RKO (cell line): Measurements from ENCODE around the gene ADGRV1.
A peak's percentile ranks its signal among the peaks of the same experiment; 100 is the strongest.
"Not testable (repeated sequence)": the region's sequence is repeated elsewhere in the genome, so short reads cannot be mapped to it uniquely, and the experiment has no call there.

Experiments used
- DNase-seq: peaks from one replicate; pipeline ENCODE4 v3.0.0-alpha.2; 2016; ENCODE audit warnings: low spot score

Gene ADGRV1

DNA sequence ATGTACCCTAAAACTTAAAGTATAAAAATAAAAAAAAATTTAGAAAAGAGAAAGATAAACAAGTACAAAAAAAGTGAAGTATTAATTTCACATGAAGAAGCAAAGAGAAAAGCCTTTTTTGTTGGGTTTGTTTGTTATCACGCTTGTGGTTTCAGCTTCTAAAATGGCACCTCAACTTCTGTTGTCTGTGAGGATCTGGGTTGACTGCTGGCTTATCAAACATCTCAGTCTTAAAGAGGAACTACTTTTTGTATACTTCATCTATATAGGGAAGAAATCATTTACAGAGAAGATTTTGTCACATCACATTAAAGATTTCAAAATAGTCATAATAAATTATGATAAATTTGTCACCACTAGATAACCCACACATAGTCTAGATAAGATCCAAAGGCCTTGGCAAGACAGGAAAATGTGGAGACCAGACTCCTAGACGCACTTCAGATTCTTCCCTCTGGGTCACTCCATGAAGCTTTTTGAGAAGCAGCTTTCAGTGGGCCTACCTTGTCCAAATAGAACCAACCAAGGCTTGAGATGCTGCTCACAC lies 8.8 kb upstream of the ADGRV1 start:
- DNase-seq = no peak

DNA sequence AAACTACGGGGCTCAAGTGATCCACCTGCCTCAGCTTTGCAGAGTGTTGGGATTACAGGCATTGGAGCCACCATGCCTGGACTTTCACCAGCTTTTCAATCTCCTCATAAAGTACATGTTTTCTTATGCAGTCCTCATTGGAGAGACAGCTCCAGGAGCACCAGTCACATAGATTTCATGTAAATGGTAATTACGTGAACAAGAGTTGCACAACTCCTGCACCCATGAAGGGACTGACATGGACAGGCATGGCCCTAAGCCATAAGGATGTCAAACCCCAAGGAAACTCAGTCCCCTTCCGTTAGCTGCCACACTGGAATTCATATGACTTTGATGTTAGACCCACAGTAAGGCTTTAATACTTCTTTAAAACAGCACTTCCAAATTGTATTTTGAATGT lies 7.6 kb upstream of the ADGRV1 start:
- DNase-seq = no peak

DNA sequence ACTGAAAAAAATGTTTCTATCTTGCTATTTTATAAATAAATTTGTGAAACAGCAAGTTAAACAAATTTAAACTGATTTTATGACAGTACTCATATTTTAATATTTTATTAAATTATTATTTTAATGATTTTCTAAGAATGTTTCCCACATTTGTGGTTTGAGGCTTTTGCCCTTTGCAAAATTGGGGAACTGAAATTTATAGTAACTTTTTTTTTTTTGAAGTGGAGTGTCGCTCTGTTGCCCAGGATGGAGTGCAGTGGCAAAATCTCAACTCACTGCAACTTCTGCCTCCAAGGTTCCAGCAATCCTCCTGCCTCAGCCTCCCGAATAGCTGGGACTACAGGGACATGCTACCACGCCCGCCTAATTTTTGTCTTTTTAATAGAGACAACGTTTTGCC lies 7.2 kb upstream of the ADGRV1 start:
- DNase-seq = no peak

DNA sequence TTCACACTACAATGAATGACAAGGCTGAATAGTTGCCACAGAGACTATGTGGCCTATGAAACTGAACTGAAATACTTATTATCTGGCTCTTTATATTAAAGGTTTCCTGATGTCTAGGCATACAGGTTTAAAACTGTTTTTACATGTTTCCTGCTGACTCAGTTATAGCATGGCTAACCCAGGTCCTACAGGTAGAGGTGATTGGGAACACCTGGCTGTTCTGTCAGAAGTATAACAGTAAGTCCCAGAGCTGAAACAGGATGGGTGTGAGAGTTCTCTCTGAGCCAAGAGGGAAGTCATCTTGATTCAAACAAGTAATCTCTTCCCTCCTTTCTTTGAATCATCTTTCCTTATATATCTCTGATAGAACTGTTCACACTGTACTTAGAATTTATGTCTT lies 4.9 kb upstream of the ADGRV1 start:
- DNase-seq = no peak

DNA sequence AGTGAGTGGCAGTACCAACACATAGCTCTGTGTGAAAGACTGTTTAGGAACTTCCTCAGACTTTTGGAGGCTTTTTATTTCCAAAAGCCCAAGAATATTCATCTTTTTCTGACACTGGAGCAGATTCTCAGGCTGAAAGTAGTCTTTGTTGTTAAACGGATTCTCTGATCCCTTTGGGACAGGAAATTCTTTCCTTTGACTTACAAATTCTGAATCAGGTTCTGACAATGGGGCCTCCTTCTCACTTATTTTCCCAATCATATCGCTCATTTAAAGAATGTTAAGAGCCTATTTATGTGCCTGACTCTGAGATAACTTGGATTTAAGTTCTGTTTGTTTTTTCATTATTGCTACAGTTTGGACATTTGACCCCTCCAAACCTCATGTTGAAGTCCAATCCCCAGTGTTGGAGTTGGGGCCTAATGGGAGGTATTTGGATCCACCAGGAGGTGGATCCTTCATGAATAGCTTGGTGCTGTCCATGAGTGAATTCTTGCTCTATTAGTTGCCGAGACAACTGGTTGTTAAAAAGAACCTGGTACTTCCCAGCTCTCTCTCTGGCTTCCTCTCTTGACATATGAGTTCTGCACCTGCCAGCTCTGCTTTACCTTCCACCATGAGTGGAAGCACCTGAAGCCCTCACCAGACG lies 4.1 kb upstream of the ADGRV1 start:
- DNase-seq = no peak

DNA sequence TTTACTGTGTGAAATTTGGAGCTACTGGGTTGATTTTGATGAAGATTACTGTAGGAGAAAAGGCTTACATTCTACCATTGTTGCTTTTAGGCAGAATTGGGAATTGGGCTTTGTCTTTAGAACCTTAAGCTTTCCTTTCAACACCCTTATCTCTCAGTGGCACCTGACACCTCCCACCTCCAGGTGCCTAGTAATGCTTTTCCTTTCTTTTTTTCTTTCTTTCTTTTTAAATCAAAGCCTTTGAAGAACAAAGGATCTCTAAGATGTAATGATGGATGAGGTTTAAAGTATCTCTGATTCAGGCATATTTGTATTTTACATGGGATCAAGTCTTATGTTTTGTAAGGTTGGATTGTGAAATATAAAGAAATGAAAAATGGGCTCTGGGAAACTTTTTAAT lies 2.9 kb upstream of the ADGRV1 start:
- DNase-seq = no peak

DNA sequence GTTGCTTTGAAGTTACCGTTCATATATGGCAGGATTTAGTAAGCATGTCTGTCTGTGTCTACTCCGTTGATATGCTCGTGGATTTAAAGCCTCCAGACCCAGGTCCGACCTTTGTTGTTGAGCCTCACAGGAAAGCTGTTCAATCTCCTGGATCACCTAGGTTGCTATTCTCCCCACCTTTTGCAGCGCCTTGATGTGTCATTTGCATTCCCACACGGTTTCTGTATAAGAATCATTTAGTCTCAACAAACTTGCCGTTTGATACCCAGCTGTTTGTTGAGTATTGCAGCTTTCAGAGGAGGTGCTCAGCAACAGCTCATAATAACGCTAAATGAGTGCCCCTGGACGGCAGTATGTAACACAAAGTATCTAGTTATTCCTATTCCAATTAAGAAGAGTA lies 1.2 kb upstream of the ADGRV1 start:
- no peak for DNase-seq

DNA sequence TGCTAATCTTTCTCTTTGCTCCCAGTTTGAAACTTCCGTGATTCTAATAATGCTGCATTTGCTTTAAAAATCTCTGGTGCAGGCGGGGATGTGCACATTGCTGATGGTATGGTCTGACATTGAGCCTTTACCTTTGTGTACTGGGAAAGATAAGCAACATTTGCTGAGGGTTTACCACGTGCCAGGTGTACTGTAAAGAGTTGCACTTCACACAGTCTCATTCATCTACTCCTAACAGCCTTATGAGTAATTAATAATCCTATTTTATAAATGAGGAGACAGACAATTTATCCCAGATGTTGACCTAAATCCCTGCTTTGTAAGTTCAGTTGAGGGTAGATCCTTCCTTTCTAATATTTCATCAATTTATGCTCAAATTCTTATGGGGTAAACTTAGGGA lies 726 bp upstream of the ADGRV1 start:
- no peak for DNase-seq

DNA sequence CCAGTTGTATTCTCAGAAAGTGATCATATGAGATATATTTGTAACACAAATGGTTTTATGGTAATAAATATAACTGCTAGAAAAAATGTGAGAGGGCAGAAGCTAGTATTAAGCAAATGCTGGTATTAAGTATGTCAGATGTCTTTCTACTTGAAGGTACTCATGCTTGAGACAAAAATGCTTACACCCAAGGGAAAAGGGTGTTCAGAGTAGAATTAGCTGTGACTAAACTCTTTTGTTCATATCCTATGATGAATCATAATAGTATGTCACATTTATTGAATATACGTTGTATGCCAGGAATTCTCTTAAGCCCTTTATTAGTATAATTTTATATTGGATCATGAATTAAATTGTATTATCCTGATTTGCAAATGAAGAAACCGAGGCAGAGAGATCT lies 2.2 kb downstream of the ADGRV1 start:
- DNase-seq = peak; percentile 56

DNA sequence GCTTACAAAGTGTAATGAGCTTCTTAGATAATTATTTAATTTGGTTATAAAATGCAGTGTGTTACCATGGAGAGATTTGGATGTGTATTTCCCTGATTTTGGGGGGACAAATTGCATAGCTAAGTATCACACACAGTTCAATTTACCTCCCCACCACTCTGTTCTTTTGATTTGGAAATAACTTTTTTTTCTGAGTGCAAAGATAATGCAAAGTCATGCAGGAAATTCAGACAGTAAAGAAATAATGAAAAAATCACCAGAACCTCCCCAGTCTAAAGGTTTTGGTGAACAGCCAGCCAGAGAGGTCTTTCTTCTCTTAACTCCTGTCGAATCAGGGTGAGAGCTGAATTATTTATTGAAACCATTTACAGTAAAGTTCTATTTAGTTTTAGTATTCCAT lies 3.2 kb downstream of the ADGRV1 start:
- DNase-seq = no peak

DNA sequence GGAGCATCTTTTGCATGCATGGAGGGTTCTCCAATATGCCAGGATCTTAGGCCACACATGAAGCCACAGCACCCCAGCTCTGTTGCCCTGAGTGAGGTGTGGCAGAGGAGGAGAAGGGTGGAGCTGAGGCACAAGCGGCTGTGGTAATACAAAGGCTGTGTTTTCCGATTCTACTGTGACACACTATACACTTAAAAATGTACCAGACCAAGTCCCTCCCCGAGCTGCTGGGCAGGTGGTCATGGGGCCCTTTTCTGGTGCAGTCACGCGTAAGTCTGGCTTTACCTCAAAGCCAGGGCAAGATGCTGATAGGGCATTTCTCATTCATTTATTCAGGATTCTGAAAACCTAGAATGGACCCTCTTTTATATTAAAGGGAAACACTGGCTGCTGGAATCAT lies 3.7 kb downstream of the ADGRV1 start:
- DNase-seq = no peak

DNA sequence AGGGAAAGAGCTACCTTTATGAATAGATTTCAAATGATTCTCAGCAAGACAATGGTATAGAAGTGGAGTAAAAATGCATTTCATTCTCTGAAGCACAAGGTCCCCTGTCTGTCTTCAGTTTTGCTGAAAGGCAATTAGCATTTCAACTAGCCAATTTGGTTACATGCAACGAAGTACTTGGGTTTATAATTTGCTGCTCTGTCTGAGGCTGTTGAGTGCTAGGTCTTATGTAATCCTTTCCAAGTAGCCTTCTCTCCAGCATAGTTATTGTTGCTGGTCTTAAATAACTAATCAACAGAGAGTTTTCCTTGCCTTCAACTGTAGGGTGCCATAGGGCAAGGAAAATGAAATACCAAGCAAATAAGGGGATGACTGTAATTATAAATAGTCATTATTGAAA lies 4.5 kb downstream of the ADGRV1 start:
- DNase-seq = no peak

DNA sequence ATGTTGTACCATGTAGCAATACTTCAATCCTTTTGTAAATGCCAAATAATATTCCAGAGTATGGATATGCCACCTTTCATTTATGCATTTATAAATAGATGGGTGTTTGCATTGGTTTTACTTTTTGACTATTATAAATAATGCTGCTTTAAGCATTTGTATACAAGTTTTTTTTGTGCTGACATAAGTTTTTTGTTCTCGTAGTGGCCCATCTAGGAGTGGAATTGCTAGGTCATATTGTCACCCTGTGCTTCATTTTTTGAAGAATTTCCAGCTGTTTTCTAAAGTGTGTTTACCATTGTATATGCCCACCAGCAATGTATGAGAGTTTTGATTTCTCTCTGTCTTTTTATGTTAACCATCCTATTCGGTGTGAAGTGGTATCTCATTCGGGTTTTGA lies 6.9 kb downstream of the ADGRV1 start:
- no peak for DNase-seq

DNA sequence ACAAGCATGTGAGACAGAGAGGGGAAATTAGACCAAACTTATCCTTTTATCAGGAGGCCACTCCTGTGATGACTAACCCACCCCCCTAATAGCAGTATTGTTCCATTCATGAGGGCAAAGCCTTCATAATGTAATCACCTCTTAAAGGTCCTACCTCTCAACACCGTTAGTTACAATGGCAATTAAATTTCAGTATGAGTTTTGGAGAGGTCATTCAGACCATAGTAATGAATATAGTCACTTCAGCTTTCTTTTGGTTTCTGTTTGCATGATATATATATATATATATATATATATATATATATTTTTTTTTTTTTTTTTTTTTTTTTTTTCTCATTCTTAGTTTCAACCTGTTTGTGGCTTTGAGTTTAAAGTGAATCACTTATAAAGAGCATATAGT lies 10.5 kb downstream of the ADGRV1 start:
- no peak for DNase-seq

DNA sequence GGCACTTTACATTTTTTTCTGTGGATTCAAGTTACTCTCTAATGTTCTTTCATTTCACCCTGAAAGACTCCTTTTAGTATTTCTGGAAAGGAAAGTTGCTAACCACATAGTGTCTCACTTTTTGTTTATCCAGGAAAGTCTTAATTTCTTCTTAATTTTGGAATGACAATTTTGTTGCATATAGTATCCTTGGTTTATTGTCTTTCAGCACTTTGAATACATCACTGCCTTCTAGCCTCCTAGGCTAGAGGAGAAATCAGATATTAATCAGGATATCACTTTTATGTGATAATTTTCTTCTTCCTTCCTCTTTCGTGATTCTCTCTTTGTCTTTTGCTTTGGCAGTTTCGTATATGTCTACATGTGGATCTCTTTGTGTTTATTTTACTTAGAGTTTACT lies 11.4 kb downstream of the ADGRV1 start:
- DNase-seq = no peak

DNA sequence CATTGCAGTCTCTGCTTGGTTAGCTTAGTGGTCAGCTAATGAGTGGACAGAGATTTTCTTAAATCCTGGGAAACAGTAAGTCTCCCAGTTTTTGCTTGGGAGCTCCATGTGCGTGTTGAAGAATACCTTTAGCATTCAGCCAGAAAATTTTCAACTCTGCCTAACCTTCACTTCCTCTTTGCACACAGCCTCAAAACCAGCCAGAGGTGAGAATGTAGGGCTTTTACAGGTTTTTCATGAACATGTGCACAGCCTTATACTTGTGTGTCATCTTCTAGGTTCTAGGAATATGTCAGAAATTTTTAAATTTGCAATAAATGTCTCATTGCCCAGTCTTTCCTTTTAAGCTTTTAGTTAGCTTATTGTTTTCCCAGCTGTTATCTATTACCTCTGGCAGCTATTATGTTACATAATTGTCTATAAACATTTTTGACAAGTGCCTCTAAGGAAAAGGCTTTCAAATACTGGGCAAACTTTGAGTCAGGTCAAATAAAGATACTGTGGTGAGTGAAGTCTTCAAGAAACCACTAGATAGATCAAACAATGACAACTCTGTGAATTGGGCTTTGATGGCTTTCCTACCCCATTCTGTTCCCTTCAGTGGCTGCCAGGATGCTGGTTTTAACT lies 12.7 kb downstream of the ADGRV1 start:
- DNase-seq = no peak

DNA sequence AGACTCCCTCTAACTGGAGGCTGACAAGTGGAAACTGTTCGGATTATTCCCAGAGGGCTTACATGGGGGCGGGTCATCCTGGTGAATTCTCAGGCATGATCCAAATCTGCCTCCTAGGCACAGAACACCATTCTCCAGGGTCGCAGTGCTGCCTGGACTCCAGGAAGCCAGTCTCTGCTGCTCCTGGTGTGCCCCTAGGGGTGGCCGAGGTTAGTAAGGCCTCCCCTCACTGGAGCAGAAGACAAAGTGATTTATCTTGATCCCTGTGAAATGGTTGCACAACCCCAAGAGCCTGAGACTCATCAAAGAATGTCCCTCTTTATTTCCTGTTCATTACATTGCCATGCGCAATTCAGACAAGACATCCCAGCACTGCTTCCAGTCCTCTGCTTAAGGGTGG lies 17.1 kb downstream of the ADGRV1 start:
- no peak for DNase-seq

DNA sequence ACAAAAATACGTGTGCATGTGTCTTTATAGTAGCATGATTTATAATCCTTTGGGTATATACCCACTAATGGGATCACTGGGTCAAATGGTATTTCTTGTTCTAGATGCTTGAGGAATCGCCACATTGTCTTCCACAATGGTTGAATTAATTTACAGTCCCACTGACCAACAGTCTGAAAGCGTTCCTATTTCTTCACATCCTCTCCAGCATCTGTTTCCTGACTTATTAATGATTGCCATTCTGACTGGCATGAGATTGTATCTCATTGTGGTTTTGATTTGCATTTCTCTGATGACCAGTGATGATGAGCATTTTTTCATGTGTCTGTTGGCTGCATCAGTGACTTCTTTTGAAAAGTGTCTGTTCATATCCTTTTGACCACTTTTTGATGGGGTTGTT lies 18.0 kb downstream of the ADGRV1 start:
- DNase-seq = not testable (repeated sequence)

DNA sequence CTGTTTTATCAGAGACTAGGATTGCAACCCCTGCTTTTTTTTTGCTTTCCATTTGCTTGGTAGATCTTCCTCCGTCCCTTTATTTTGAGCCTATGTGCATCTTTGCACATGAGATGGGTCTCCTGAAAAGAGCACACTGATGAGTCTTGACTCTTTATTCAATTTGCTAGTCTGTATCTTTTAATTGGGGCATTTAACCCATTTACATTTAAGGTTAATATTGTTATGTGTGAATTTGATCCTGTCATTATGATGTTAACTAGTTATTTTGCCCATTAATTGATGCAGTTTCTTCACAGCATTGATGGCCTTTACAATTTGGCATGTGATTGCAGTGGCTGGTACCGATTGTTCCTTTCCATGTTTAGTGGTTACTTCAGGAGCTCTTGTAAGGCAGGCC lies 21.3 kb downstream of the ADGRV1 start:
- not testable (repeated sequence) for DNase-seq

DNA sequence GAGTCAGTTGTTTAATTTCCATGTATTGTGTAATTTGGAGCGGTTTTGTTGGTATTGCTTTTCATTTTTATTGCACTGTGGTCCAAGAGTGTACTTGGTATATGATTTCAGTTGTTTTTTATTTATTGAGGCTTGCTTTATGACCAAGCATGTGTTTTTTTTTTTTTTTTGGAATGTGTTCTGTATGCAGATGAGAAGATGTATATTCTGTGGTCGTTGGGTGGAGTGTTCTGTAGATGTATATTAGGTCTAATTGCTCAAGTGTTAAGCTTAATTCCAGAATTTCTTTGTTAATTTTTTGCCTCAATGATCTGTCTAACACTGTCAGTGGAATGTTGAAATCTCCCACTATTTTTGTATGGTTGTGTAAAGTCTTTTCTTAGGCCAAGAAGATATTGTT lies 23.4 kb downstream of the ADGRV1 start:
- DNase-seq = no peak

DNA sequence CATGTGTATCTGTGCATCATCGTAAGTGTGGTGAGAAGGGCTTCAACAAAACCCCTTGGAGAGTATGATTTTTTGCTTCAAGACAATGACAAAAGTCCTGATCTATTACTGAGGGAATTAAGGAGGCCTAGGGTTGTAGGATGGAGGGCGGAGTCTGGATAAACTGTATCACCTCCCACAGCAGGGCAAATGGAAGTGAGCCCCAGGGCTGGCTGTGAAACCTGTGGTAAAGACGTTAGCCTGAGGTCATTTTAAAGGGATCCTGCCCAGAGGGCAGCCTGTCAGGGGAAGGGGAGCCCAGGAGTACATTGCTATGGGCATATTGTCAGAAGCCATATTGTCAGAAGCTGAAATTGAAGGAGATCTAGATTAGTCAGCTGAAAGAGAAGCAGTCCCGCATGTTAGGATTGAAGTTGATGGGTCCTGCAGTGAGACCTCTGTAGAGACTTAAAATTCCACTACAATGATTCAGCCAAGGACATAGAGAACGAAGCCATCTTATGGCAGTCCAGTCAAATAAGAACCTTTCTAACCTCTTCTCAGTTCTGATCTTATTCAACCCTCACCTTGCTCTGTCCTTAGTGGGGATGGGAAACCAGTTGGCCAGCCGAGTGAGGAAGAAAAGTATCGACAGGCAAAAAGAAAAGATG lies 26.9 kb downstream of the ADGRV1 start:
- DNase-seq = no peak

DNA sequence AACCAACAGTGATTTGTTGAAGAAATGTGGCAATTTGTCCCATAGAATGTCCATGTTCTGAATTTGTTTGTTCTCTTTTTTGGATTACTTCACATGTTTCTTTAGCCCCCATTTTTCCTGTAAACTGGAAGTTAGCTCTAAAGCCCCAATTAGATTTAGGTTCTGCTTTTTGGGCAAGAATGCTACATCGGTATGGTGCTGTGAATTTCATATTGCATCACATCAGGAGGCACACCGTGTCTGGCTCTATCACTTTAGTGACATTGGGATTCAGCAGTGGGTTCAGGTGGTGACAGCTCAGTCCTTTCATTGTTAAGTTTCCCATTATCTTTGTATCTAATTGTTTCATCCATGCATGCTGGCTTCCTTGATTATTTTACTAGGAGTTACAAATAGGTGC lies 27.9 kb downstream of the ADGRV1 start:
- no peak for DNase-seq

DNA sequence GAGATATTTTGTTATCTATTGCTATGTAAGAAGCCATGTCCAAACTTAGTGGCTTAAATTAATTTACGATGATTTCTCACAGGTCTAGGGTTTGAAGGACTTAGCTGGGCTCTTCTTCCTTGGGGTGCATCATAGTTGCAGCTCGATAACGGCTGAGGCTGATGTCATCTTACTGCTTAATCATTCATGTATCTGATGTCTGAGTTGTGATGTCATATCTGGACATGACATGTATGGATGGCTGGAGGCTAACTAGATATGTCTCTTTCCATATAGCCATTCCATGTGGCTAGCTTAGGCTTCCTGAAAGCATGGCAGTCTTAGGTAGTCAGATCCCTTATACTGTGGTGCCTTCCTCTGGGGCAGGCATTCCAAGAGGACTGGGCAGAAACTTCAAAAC lies 31.6 kb downstream of the ADGRV1 start:
- DNase-seq = peak; percentile 11

DNA sequence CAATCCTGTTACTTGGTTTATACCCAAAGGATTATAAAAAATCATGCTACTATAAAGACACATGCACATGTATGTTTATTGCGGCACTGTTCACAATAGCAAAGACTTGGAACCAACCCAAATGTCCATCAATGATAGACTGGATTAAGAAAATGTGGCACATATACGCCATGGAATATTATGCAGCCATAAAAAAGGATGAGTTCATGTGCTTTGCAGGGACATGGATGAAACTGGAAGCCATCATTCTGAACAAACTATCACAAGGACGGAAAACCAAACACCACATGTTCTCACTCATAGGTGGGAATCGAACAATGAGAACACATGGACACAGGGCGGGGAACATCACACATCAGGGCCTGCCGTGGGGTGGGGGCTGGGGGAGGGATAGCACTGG lies 34.5 kb downstream of the ADGRV1 start:
- not testable (repeated sequence) for DNase-seq
